ENCODE data around the gene PARP1.

- TF ChIP-seq CTCF (IDR thresholded peaks at IDR 0.05), result no peak
- no peak for TF ChIP-seq POLR2AphosphoS5 (IDR thresholded peaks at IDR 0.05; ENCODE audit: low read depth, low read length)
- TF ChIP-seq REST (IDR thresholded peaks at IDR 0.05; ENCODE audit: insufficient read depth in 1 of 2, low read depth in 2 of 2, low read length in 1 of 2), result no peak
These were observed 7.2 kb downstream of the PARP1 start for GRCh38 chr1:226400519-226401354.
